ENCODE results near the gene ANXA5.

The ANXA5 gene

GRCh38 chr4:121711263-121712000 is 14.7 kb upstream of the ANXA5 start:
- DNase-seq = no peak

- no peak for DNase-seq
Measured at GRCh38 chr4:121709766-121710405, 13.1 kb upstream of the ANXA5 start.

- no peak for DNase-seq
Measured at GRCh38 chr4:121707344-121707743, 10.6 kb upstream of the ANXA5 start.

GRCh38 chr4:121706595-121707021 is 9.8 kb upstream of the ANXA5 start:
- DNase-seq = no peak

GRCh38 chr4:121705521-121705920 is 8.7 kb upstream of the ANXA5 start:
- DNase-seq = no peak

- DNase-seq = no peak
Measured at GRCh38 chr4:121702136-121702535, 5.4 kb upstream of the ANXA5 start.

GRCh38 chr4:121701263-121701662 is 4.5 kb upstream of the ANXA5 start:
- DNase-seq = no peak

- DNase-seq = no peak
Measured at GRCh38 chr4:121698236-121698671, 1.5 kb upstream of the ANXA5 start.

GRCh38 chr4:121697564-121697963 is 784 bp upstream of the ANXA5 start:
- no peak for DNase-seq

GRCh38 chr4:121696170-121696580 is 605 bp downstream of the ANXA5 start:
- no peak for DNase-seq

GRCh38 chr4:121693886-121694285 is 2.9 kb downstream of the ANXA5 start:
- no peak for DNase-seq

- DNase-seq = no peak
Measured at GRCh38 chr4:121693450-121693849, 3.3 kb downstream of the ANXA5 start.

- no peak for DNase-seq
Measured at GRCh38 chr4:121692261-121692660, 4.5 kb downstream of the ANXA5 start.

- DNase-seq = no peak
Measured at GRCh38 chr4:121690001-121690400, 6.8 kb downstream of the ANXA5 start.

- no peak for DNase-seq
Measured at GRCh38 chr4:121688701-121689100, 8.1 kb downstream of the ANXA5 start.

GRCh38 chr4:121688261-121688660 is 8.5 kb downstream of the ANXA5 start:
- DNase-seq = no peak

- no peak for DNase-seq
Measured at GRCh38 chr4:121686255-121686654, 10.5 kb downstream of the ANXA5 start.

- DNase-seq = no peak
Measured at GRCh38 chr4:121685257-121685656, 11.5 kb downstream of the ANXA5 start.

- no peak for DNase-seq
Measured at GRCh38 chr4:121684561-121684960, 12.2 kb downstream of the ANXA5 start.

- DNase-seq = no peak
Measured at GRCh38 chr4:121684016-121684415, 12.8 kb downstream of the ANXA5 start.

- DNase-seq = no peak
Measured at GRCh38 chr4:121680571-121680970, 16.2 kb downstream of the ANXA5 start.

GRCh38 chr4:121679951-121680350 is 16.8 kb downstream of the ANXA5 start:
- no peak for DNase-seq

GRCh38 chr4:121679267-121679666 is 17.5 kb downstream of the ANXA5 start:
- DNase-seq = no peak

GRCh38 chr4:121677524-121677923 is 19.3 kb downstream of the ANXA5 start:
- no peak for DNase-seq
